Panc1 (cell line): ENCODE data around the gene ISYNA1.

Experiments used
- POLR2AphosphoS5 ChIP-seq: IDR thresholded peaks from 2 replicates; pipeline ENCODE4 v1.6.1; 2012; ENCODE audit warnings: mild to moderate bottlenecking, low read depth, low read length, moderate library complexity
- SIN3A ChIP-seq: IDR thresholded peaks from 2 replicates; pipeline ENCODE4 v1.6.1; 2012; ENCODE audit warnings: low read depth, mild to moderate bottlenecking, low read length, moderate library complexity, borderline replicate concordance; ENCODE audit not compliant: insufficient read depth
- TCF7L2 ChIP-seq: IDR thresholded peaks from 2 replicates; pipeline ENCODE4 v1.6.1; 2011; ENCODE audit warnings: mild to moderate bottlenecking, low read depth, low read length, inconsistent platforms
- TF ChIP-seq, protein P1 (sequence below): fragments of 450-650 bp; IDR thresholded peaks from 2 replicates; pipeline ENCODE4 v1.5.1; 2017; ENCODE audit warnings: mild to moderate bottlenecking
- TF ChIP-seq, protein P2 (sequence below), 2 experiments: IDR thresholded peaks; 2 replicates each; pipeline ENCODE4 v1.6.1; 2011 to 2012; ENCODE audit warnings: low read depth in 2 of 2, control low read depth in 1 of 2, low read length in 1 of 2, mild to moderate bottlenecking in 1 of 2, moderate library complexity in 1 of 2; ENCODE audit not compliant: insufficient read depth in 1 of 2

DNA sequence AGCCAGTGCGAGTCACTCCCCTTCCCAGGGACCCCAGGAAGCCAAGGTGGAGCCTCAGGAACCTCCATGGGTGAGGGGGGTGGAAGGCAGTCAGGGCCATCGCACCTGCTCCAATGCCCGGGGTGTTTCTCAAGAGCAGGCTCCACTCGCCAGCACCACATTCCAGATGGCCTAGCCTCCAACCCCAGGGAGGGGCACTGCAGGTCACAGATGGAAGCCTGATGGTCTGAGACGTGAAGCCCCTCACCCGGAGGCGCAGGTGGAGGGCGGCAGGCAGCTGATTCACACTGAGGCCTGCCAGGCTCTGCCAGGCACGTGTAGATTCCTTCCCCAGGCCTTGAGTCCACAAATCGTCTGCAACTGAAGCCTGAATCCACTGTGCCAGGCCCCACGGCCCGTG, 23.0 kb upstream of the ISYNA1 start:
- no peak for TF ChIP-seq POLR2AphosphoS5
- TF ChIP-seq, protein P1, sequence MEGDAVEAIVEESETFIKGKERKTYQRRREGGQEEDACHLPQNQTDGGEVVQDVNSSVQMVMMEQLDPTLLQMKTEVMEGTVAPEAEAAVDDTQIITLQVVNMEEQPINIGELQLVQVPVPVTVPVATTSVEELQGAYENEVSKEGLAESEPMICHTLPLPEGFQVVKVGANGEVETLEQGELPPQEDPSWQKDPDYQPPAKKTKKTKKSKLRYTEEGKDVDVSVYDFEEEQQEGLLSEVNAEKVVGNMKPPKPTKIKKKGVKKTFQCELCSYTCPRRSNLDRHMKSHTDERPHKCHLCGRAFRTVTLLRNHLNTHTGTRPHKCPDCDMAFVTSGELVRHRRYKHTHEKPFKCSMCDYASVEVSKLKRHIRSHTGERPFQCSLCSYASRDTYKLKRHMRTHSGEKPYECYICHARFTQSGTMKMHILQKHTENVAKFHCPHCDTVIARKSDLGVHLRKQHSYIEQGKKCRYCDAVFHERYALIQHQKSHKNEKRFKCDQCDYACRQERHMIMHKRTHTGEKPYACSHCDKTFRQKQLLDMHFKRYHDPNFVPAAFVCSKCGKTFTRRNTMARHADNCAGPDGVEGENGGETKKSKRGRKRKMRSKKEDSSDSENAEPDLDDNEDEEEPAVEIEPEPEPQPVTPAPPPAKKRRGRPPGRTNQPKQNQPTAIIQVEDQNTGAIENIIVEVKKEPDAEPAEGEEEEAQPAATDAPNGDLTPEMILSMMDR, result no peak
- TF ChIP-seq, protein P2, sequence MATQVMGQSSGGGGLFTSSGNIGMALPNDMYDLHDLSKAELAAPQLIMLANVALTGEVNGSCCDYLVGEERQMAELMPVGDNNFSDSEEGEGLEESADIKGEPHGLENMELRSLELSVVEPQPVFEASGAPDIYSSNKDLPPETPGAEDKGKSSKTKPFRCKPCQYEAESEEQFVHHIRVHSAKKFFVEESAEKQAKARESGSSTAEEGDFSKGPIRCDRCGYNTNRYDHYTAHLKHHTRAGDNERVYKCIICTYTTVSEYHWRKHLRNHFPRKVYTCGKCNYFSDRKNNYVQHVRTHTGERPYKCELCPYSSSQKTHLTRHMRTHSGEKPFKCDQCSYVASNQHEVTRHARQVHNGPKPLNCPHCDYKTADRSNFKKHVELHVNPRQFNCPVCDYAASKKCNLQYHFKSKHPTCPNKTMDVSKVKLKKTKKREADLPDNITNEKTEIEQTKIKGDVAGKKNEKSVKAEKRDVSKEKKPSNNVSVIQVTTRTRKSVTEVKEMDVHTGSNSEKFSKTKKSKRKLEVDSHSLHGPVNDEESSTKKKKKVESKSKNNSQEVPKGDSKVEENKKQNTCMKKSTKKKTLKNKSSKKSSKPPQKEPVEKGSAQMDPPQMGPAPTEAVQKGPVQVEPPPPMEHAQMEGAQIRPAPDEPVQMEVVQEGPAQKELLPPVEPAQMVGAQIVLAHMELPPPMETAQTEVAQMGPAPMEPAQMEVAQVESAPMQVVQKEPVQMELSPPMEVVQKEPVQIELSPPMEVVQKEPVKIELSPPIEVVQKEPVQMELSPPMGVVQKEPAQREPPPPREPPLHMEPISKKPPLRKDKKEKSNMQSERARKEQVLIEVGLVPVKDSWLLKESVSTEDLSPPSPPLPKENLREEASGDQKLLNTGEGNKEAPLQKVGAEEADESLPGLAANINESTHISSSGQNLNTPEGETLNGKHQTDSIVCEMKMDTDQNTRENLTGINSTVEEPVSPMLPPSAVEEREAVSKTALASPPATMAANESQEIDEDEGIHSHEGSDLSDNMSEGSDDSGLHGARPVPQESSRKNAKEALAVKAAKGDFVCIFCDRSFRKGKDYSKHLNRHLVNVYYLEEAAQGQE (IDR thresholded peaks at IDR 0.05; ENCODE audit: insufficient read depth in 1 of 2, low read depth in 2 of 2, low read length in 1 of 2), result no peak
- no peak for TF ChIP-seq SIN3A
- no peak for TF ChIP-seq TCF7L2
